Measurements from ENCODE around the gene MAPKAP1.

MAPKAP1 gene
- 77.5 to 92.8 reads per million in 2 donors for total RNA-seq

DNA sequence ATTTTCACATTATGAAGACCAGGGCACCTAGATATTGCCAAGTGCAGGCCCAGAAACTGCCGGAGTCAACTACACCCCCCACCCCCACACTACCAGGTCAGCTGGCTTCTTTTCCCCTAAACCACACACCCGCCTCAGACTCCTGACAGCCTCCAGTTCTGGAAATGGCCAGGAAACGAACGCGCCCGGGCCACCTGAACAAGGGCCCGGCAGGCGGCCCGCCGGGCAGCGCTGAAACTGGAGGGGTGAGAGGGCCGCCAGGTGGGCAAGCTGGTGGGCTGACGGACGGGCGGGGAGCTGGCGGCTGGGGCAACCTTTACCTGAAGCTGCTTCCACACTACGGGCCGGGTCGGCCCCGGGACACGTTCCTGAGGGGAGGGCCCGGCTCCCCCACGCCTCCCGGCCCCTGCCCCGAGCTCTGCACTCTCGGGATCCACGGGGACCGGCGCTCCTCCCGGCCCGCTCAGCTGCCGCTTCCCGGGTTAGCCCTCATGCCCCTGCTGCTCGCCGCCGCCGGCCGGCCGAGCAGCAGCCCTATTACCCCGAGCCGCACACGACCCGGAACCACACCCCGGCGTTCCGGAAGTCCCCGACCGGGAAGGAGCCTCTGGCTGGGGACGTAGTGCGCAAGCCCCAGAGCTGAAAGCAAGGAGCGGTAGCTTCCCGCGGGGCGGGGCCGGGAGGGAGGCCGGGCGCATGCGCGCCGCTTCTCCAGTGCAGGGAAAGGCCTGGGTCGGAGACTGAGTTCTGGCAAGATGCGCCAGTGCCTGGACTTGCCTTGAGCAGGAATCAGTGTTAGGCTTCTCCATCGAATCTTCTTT, at the start of gene MAPKAP1:
Gene MAPKAP1 (minus strand): TSS at position 558 of the 821 bp plus-strand sequence. CDS start 34,634 bp downstream, outside the sequence.
- DNase-seq: peak; percentile 86

DNA sequence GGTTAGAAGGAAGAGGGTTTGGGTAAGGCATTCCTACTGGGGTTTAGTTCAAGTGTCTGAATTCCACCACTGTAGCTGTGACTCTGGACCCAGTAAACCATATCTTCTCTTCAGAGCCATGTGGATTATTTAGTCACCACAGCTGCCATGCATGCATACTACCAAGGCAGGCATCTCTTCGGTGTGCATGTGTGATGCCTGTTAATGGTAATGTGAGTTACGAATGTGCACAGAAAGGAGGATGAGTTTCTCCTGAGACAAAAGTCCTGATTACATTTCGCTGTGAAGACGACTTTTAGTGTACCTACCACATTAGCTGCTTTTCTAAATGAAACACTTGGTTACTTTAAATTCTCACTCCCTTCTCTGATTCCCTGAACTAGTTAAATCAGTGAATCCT, 49.5 kb upstream of the MAPKAP1 start:
- no peak for DNase-seq

DNA sequence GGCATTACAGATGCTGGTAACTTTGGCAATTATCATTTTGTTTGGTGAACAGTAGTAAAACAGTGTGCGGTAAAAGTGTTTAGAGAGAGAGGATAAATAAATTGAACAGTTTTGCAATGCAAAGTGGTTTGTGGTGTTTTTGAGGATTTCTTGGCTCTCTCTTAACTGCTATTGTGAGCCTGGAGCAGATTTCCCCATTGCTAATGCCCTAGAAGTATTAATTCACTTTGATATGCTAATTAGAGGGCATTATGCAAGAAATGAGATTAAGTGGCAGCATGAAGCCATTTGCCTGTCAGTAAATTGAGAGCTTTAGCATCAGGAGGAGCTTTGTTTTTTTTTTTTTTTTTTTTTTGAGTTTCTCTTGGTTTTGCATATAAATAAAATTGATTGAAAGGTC, 48.3 kb upstream of the MAPKAP1 start:
- DNase-seq: no peak

DNA sequence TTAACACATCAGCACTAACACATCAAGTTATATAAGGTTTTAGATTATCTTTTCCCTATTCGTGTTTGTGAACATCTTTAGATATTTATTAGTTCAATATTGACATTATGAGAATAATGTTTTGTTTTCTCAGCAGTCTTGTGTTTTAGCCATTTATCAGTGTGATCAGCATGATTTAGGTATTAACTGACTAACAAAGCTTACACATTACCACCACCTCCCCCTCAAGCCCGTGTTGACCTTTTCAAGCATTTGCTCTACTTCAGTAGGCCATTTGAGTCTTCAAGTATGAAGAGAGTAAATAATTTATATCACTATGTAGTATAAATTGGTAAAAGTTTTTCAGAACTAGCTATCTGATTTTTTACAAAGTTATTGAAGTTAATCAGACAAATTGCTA, 47.1 kb upstream of the MAPKAP1 start:
- DNase-seq: no peak

DNA sequence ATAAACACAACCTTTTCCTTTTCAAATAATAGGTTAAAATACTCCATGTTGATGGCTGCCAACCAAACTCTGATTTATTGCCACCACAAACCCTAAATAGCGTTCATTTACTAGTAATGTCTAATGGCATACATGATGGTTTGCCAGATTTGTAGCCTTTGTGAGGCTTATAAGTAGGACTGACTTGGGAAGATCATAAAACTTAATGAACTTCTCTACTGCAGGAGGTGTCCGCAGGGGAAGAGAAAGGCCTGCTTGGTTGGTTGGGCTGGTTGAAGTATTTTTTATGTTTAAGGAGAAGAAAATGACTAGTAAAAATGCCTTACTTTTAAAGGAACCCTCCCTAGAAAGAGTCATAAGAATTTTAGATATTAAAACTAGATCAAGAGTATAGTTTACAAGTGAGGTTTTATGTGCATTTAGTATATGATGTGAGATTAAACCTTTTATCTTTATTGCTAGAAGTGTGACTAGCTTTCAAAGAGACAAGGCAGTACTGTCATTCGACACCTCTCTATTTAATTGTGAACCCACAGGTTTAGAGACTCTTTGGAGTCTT, 45.1 kb upstream of the MAPKAP1 start:
- DNase-seq: no peak

DNA sequence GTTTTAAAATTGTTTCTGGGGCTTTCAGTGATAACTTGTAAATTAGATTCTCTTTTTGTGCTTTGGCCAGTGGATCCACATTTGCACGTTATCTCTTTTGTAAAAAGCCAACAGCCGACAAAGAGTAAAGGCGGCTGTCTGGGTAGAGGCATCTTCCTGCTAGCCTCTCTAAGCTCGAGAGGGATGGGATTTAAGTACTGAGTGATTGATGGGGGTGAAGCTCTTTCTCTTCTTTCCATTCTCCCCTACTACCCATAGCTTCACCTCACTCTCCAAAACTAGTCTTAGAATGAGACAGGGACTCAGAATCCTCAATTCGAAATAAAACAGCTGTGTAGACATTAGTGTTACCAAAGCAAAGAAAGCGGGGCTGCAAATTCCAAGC, 43.6 kb upstream of the MAPKAP1 start:
- DNase-seq: no peak

DNA sequence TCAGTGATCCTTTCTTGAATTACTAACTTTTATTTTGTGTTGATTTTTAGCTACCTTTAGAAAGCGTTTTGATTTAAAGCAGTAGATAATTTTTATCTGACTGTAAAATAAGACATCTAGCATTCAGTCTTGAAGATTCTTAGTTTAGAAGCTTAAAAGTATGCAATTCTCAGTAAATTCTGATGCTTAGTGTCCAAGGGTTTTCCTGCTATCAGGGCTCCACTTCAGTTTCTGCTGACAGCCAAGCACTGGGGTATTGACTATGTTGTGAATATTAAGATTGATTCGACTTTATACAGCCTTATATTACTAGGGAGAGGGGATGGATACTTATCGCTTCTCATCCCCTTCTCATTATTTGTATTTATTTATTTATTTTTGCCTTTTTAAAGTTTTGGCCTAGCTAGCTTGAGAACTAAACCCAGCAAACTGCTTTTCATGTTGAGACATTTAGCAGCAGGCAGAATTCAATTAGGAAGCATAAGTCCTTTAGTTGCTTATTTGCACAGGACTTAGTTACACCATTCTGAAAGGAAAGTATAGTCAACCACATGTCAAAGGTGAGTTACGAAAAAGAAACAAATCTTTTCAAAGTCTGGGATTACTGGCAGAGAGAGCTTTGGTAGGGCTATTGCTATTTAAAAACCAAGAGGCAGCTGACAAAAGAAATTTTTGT, 43.1 kb upstream of the MAPKAP1 start:
- no peak for DNase-seq

- DNase-seq: no peak
Observed at GRCh38 chr9:125749287-125749935, 42.4 kb upstream of the MAPKAP1 start.

DNA sequence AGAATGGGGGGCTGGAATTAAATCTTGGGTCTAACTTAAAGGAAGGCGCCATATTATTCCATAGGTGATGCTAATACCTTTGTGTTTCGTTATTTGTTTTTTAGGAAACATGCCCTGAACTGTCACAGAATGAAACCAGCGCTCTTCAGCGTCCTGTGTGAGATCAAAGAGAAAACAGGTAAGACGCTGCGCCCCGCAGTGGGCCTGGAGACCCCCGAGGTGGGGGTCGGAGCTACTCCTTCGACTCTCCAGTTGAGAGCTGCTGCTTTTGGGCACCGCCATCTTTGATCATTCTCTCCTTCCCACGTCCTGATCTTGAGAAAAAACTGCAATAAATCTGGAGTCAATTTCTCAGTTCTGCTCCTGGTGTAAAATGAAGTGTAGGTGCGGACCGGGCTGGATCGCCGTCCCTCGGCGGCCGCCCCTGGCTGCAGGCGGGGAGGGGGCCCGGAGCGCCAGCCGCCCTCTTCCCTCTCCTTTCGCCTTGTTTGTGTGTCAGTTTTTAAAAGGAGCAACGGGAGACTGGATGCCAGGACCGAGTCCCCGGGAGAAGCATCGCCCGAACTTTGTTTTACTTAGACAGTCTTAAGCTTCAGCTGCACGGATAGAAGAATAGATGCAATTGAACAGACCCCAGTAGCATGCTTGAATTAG, 41.6 kb upstream of the MAPKAP1 start:
- DNase-seq: no peak

GRCh38 chr9:125747765-125748445, 40.9 kb upstream of the MAPKAP1 start:
- peak; percentile 23 for DNase-seq

- peak; percentile 51 for DNase-seq
Observed at GRCh38 chr9:125747053-125747764, 40.2 kb upstream of the MAPKAP1 start, which contains the start of gene PBX3. PBX3 (plus strand) TSS chr9:125747373.

- no peak for DNase-seq
Observed at GRCh38 chr9:125746774-125747052, 39.7 kb upstream of the MAPKAP1 start.

DNA sequence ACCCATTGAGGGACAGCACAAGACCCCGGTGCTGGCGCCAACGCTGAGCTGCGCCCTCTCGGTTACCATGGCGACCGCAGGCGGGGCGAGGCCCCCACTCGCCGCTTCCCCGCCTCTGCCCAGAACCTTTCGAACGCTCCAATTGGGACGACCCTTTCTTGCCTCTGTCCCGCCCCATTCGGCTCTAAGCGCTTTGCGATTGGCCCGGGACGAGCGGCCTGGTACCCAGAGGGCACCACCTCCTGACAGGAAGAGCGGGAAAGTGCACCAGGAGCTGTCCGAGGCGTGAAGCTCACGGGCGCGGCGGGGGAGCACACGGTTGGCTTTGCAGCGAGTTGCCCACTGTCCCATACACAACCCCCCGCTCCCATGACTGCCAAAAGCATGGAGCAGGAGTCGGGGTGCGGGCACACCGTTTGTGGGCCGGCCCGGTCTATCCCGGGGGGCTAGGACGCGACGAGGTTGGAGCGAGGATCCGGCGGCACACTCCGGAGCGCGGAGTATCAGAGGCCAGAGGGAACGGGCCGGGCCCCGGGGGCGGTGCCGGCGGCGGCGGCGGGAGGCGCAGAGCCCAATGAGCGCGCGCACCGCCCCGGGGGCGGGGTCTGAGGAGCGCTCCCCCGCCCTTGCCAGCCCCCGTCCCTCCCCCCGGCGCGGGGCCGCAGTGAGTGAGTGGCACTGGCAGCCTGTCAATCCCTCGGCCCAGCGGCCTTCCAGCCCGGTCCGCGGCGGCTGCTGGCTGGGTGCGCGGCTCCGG, 39.2 kb upstream of the MAPKAP1 start:
- DNase-seq: peak; percentile 88

DNA sequence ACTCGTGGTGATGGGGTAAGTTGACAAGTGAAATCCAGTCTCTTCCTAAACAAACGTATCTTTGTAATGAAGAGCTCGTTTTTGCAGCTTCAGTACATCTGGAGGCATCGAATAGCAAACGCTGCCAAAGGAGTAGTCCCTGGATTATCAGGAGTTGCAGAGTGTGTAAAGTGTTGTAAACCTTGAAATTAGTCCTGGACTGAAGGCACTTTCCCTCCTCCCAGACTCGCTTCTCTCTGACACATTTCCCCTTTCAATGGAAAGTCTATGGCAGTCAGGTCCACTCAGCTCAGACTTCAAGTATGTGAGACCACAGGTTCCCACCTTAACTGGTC, 38.6 kb upstream of the MAPKAP1 start:
- no peak for DNase-seq

DNA sequence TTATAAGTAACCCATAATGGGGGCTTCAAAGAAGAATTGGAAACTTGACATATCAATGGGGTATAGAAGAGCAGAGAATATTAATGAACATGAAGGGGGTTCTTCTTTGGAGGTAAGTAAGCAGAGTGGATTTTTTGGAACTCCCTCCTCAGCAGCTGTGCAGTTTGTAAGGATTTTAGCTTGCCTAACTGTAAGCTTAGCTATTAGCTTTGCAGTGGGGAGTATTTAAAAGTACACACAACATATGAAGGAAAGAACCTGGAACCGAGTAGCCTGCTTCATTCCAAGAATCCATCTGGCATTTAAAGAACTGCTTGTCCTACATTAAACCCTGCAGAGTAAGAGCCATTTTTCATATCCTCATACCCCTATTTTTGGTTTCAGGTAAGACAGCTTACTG, 38.0 kb upstream of the MAPKAP1 start:
- no peak for DNase-seq

GRCh38 chr9:125744616-125745015, 37.6 kb upstream of the MAPKAP1 start:
- DNase-seq: no peak

- no peak for DNase-seq
Observed at GRCh38 chr9:125743682-125744428, 36.8 kb upstream of the MAPKAP1 start.

GRCh38 chr9:125742657-125743056, 35.6 kb upstream of the MAPKAP1 start:
- DNase-seq: no peak

DNA sequence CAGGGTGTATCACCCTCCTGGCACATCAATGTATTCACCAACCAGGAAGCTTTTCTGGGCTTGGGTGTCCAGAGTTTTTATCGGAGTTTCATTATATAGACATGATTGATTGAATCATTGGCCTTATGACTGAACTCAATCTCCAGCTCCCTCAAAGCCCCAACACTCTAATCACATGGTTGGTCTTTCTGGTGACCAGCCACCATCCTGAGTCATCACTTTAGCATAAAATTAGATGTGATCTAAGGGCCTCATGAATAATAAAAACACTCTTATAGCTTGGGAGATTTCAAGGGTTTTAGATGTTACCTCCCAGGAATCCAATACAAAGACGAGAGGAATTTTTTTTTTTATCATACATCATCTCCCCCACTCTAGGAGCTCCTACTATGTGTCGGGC, 32.4 kb upstream of the MAPKAP1 start:
- DNase-seq: no peak

- DNase-seq: no peak
Observed at GRCh38 chr9:125732562-125732961, 25.6 kb upstream of the MAPKAP1 start.

All from T-helper 9 cell (primary cell).